HG03432 (cell line): ENCODE results near the gene C15orf39.
"Not testable (repeated sequence)": the region's sequence is repeated elsewhere in the genome, so short reads cannot be mapped to it uniquely, and the experiment has no call there.

Experiments used
- ATAC-seq: cut with Tn5 transposase; IDR thresholded peaks from one replicate; pipeline ENCODE4 v1.9.1; 2021; ENCODE audit warnings: mild to moderate bottlenecking, moderate library complexity; ENCODE audit not compliant: unreplicated experiment

The C15orf39 gene

DNA sequence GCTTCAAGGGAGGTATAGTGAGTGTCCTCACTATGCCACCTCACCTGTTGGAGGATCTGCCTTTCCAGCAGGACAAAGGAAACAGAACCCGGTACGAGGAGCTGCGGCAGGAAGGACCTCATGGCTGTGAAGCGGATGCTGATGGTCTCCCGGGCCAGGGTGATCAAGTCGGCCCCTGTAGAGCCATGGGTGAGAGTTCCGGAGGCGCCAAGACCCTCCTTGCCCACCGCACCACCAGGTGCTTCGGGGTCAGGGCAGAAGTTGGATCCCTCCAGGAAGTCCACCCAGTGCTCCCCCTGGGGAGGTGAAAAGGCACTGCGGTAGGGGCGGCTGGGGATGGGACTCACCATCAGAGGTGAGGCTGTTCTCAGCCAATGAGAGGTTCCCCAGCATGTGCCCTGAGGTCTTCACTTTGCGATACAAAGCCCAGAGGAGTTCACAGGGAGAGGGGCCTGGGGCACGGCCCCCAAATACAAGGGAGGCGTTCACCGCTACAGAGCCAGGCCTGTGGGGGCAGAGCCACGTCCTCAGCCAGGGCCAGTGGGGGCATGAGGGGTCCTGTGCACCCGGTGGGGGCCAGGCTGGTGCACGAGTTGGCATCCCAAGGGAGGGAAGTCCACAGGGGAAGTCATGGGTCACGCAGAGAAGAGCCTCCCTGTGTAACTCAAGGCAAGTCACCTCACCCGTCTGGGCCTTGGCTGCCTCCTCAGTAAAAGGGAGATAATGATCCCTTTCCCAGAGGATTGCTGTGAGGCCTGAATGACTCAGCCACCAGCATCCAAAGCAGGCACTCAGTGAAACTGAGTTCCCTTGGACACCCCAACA, 27.7 kb downstream of the C15orf39 start:
- no peak for ATAC-seq

DNA sequence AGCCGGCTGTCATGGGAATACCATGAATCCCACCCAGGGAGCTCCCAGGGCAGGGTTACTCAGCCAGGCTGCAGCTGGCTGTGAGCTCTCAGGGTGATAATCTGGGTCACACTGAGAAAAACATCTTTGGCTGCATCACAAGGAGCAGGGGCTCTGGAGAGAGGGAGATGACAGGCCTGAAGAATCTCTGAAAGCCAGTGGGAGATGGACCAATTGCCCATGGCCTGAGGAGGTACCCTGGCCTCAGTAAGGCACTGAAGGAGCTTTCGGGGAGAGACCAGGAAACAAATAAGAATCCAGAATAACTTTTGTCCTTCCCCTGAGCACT, 28.3 kb downstream of the C15orf39 start:
- ATAC-seq: no peak

DNA sequence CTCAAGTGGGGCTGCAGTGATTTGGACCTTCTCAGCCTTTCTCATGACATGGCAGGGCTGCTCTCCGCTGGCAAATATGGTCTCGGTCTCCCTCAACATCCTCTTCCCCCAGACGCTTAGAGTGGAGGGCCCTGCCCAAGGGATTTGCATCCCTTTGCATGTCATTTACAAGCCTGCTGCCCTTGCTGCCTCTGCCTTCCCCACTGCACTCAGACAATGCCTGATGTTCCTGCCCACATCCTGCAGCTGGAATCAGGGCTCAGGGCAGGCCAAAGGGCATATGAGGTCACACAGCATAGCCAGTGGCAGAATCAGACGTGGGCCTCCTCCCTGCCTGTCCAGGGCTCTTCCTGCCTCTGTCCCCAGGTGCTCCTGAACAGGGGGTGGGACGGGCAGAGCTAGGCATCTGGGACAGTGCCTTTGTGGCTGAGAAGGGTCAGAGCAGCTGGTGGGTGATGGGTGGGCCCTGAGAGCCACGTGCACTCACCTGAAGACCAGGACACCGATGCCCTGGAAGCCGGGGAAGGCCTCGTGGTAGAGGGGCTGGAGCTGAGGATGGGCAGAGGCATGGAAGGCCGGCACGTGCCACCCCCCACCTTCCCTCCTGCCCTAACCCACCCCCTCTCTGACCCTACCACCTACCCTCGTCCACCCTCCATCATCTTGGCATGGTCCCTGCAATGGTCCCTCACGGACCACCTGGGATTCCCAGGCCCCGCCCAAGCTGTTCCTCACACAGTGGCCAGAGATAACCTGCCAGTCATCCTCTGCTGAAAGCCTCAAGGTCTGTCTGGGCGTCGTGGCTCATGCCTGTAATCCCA, 29.1 kb downstream of the C15orf39 start:
- no peak for ATAC-seq

DNA sequence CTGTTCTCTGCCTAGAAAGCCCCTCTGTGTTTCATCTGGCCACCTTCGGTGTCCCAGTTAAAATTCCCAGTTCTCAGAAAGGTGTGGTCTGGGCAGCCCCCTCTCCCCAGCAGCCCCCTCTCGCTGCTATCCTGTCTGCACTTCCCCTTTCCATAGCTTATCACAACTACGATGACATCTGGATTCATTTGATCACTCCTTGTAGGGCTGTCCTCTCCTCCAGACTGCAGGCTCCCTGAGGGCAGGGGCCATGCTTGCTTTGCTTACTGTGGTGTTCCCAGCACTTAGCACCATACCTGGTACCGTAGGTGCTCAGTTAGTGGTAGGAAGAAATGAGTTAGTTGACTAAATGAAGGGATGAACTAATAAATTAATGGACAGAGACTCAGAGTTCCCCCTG, 30.2 kb downstream of the C15orf39 start:
- ATAC-seq: no peak

DNA sequence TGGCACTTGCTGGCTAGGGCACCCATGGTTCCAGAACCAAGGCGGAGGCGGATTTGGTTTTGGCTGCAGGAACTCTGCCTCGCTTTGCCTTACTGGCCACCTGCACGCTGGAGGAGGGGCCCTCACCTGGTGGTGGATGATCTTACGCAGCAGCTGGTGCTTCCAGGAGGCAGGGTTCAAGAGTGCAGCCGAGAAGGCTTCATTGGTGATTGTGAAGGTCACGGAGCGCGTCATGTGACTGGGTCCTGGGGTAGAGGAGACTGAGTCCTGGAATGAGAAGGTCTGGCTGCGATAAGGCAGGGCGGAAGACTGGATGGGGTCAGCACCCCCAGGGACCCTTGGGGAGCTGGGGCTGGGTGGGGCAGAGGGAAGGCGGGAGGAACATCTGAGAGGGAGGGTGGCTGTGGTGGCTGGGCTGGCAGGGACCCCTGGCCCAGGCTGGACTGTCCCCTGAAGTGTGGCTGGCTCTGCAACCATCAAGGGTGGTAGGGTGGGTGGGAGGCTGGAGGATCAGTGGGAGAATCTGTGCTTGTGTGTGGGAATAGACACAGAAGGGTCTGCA, 30.7 kb downstream of the C15orf39 start:
- ATAC-seq: no peak

DNA sequence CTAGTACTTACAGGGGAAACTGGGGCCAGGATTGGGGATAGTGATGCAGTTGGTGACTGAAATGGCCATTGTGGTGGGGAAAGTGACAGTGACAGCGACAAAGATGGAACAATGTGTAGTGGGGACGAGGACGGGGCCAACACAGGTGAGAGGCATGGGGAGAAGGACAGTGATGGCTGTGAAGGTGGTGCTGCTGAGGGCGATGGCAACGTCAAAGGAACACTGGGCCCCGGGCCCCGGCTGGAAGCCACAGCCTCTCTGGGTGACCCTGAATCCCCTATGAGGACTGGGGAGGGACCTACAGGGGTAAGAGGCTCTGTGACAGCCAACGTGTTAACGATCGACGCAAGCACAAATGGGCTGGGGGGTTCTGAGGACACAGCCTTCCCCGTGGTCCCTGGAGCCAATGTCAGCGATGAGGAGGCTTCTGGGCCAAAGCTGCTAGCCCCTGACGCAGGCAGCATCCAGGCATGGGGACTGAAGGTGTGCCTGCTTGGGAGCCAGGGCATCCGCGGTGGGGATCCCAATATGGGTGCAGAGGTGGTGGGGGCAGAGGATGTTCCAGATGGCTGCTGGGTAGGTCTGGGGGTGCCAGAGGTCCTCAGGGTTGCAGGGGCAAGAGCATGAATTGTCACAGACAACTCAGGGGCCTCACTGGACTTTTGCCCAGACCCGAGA, 31.3 kb downstream of the C15orf39 start:
- ATAC-seq: no peak

DNA sequence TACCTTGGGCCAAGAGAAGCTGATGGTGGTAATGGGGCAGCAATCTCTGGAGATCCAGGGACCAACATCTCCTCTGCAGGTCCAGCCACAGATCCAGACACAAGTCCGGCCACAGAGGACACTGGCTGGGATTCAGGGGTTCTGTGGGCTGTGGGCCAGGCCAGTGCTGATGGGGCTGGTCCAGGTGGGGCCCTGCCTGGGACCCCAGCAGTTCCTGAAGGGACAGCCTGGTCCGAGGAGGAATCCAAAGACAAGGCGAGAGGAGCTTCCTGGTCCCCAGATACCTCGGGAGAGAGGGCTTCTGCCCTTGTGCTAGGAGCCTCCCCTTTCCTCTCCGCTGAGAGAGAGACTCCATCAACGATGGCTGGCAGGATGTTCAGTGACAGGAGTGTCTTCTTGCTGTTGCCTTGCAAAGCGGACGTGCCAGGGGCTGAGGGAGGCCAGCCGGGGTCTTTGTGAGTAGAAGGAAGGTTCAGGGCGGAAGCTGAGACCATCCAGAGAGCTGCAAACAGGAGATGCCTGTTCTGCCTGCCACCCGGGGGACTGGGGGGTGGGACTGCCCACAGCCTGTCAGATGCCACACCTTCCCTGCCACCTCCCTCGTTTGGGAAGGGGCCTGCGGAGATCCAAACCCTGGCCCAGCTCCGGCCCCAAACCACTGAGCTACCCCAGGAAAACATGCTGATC, 32.0 kb downstream of the C15orf39 start:
- ATAC-seq: no peak

DNA sequence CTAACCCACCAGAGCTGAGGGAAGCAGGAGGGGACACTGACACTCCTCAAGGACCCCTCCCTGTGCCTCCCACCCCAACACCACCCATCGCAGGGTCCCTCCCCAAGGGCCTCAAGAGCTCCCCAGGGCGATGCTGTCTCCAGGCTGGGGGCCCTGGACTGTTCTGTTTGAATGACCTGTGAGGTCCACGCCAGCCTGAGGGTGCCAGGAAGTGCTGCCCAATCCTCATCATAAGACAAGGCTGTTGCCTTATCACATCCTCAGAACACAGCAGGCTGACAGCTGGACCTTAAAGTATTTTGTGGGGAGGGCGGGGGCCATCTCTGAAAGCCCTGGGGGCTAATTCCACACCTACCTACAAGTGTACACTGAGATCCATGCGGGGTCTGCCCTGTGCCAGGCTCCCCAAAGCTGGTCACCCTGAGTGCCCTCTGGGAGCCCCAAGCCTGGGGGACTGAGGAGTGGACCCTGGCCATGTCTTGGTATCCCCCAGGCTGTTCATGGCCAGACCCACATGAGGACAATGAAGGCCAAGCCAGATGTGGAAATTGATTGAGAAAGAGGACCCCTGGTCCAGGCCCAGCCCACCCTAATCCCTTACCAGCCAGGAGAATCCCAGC, 32.6 kb downstream of the C15orf39 start:
- ATAC-seq: no peak

DNA sequence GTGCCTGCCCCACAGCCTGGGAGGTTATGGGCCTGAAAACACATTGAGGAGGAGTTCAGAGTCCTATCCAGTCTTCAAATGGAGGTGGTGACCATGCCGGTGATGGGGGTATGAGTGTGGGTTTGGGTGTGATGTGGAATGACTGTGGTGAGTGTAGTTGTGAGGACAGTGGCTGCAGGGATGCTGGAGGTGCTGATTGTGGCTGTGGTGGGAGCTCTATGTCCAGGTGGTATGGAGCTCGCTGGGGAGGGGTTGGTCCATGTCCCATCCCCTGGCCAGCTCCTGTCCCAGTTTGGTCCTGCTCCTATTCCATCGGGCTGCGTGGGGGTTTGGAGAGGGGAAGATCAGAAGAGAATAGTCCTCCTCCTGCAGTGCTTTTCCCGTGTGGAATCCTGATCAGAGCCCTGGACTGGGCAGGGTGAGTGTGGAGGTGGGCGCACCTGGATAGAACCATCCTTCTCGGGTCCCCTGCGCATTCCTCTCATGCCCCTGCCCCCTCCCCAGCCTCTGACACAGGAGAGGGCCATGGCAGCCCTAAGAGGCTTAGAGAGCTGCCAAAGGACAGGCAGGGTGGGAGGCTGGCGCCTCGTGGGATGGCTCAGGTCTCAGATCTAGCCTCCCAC, 33.5 kb downstream of the C15orf39 start:
- ATAC-seq: no peak

DNA sequence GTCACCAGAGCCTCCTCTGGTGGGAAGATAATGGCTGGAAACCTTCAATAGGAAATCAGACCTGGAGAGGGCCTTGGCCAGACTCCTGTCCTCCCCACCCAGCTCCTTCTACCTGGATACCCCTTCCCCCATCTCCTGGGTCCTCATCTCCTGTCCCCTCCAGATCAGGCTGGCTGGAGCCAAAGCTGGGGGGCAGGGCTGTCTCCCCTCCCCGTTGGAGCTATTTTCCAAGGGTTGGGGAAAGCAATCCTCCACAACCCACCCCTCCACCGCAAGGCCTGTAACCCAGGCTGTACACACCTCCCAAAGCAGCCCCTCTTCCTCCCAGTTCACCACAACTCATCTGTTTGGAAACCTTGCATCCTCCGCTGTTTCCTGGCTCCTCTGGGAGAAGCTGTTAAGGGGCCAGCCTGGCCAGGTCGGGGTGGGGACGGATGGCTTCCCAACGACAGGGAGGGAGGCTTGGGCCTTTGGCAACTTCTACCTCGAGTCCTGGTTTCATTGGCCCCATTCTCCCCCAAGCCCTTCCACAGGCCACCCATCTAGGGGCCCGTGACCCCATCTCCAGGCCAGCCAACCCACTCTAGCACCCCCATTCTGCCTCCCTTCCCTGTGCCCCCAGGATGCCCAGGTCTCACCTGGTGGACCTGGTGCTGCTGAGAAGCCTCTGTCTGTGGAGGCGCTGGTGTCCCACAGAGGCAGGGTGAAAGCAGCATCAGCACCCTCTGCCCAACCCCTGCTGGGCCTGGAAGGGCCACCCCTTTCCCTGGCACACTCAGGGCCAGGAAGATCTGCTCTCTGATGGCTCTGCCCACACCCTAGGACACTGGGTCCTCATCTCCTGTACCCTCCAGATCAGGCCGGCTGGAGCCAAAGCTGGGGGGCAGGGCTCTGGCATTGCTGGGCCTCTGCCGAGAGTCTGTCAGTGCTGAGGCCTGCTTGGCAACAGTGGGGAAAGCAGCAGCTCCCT, 34.4 kb downstream of the C15orf39 start:
- no peak for ATAC-seq

DNA sequence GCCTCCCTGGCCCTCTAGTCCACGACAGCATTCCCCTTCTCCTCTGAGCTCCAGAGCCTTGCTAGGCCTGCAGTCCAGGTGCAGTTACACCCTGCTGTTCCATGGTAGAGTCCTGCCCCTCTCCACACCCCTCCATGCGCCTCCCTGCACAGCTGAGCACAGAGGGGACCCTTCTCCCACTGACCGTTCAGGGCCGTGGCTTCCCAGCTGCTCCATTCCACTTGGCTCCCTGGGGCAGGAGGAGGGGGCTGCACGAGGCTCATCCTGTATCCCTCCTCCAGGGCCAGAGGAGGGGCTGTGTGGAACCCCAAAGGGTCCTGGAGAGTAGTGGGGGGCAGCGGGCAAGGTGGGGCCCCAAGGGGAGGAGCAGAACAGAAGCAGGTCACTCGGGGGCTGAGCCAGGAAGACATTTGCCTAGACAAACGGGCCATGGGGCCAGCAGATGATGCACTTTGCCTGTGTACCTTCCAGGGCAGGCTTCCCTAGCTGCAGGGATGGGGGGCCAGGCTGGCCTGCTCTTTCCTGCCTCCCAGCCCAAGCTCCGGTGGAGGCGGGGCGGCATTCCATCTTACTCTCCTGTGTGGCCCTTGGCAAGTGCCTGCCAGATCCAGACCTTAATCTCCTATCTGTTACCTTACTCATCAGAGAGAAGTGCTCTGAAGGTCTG, 35.8 kb downstream of the C15orf39 start:
- no peak for ATAC-seq

DNA sequence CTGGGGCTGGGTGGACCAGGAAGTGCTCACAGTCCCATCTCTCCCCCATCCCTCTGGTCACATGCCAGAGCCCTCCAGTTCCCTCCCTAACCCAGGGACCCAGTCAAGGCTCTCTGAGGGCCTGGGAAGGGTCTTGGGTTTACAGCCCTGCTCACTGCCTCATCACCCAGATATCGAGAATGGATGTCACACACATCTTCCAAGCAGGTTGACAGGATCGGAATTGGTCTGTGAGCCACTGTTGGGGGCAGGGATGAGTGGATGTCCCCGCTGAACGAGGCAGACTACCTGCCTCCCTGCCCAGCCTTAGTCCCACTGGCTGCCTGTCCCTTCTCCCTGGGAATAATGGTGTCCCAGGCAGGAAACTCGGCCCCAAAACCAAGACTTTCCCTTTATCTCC, 36.5 kb downstream of the C15orf39 start:
- no peak for ATAC-seq

DNA sequence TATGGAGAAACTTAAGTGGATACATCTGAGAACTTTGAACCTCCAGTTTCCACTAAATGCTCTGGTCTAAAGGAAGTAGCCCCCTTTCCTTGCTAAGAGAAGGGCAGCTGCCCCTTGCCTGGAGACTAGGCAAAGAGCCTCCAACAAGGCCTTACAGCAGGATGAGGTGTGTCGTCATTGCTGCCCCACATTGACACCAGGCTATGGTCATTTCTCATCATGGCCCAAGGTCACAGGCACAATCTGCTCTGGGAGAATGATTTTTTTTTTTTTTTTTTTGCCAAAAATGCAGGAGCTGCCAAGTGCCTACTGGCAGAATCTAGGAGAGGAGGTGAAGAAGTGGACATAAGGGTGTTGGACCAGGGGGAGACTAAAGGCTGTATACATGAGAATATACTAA, 44.1 kb downstream of the C15orf39 start:
- ATAC-seq: not testable (repeated sequence)

DNA sequence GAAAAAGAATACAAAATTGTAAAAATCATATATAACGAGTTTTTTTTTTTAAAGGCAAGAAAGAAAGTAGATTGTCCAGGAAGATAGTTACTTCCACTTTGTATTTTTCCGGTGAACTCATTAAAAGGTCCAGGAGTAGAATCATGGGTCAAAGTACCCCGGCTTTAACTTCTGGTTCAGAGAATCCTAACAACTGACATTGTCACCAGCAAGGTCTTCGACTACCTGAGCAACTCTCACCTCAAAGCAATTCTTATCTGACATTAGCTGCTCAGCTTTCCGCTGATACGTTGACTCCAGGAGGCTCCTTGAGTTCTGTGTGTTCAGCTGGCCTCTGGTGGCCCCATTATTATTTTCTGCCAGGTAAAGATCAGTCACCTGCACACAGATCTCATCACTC, 47.3 kb downstream of the C15orf39 start:
- ATAC-seq: not testable (repeated sequence)

DNA sequence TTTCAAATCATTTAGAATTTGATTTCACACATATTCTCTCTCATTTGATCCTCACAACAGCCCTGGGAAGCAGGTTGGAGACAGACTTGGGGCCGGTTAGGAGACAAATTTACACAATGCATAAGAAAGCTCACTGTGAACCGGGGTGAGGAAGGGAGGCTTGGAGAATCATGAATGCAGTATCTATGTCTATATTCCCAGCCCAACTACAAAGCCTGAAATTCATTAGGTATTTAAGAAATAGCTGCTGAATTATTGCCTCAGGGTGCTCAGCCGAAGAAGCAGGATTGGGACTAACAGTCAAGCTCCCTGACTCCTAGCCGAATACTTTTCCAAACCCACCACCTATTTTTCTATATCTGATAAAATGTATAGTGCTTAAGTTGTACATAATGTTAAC, 48.0 kb downstream of the C15orf39 start:
- no peak for ATAC-seq

DNA sequence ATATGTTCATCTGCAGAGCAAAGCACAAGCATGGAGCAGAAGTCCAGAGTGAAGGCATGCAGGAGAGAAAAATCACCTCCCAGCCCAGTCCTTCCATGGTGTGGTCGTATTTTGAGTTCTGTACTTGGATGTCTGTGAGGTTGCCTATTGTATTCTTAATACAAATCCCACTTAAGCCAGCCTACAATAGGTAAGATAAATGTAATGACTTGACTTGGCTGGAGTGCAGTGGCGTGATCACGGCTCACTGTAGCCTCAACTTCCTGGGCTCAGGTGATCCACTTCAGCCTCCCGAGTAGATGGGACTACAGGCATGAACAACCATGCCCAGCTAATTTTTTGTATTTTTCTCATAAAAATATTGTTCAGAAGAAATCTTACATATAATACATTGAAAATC, 49.7 kb downstream of the C15orf39 start:
- ATAC-seq: not testable (repeated sequence)

DNA sequence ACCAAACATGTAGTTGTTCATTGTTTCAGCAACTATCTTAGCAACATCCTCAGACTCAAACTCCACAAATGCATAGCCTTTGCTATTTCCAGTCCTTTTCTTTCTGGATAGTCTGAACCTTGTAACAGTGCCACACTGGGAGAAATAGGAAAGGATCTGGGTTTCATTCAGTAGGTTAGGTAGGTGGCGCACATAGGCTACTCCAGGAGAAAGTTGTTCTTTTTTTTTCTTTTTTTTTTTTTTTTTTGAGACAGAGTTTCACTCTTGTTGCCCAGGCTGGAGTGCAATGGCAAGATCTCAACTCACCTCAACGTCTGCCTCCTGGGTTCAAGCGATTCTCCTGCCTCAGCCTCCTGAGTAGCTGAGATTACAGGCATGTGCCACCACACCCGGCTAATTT, 50.6 kb downstream of the C15orf39 start:
- not testable (repeated sequence) for ATAC-seq

DNA sequence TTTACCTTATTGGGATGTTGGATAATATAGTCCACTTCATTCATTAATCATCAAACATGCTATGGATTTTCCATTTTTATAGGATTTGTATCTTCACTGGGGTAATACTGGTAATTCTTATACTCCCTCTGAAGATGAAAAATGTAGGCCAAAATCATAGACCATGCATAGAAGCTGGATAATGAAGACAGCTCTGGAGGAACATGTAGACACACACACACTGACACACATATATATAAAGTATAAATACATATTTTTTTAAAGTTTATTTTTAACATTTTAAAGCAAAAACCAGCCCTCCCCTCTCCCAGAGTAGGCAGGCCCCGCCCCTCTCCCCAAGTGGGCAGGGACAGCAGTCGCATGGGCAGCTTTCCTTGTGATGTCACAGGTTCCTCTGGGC, 56.4 kb downstream of the C15orf39 start, which contains the start of gene GOLGA6C:
Gene GOLGA6C, plus strand, starts transcription at position 301 of the 400 bp plus-strand sequence. CDS start 265 bp downstream, outside the sequence.
- ATAC-seq: not testable (repeated sequence)
